Measurements from ENCODE around the gene VAV1. TPM values are rescaled to one million over a fixed set of nuclear protein-coding genes. Genes with fewer than 3 reads are reported as not detected.

Gene VAV1
- total and polyA plus RNA-seq, 4 donors = 0.60 to 13.3 (median 4.1) TPM

DNA sequence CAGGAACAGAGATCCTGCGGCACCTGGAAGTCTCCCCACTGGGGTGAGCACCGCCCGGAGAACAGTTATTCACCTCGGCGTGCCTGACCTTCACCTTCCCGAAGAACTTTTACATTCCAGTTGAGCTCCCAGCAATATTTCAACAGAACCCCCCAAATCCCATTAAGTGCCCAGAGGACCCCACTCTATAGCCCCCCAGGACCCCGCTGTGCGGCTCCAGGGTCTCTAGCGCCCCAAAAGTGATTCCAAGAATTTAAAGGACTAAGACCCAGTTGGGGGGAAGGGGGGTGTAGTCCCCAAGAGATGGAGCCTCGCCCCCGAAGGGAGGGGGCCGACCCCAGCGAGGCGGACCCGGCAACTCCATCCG lies 35.6 kb upstream of the VAV1 start:
- Histone ChIP-seq H3K27ac (ENCODE audit: low read depth in 1 of 2, low read length in 2 of 2) (peak overlapping the region; percentile 94 to 96), H3K36me3 (ENCODE audit: control insufficient read depth in 4 of 4, insufficient read depth in 3 of 4, low read depth in 1 of 4, low read length in 3 of 4) (peaks cover 0 to 7% (median 2%) of the 10 kb centered on the region in 4 donors), H3K4me1 (ENCODE audit: control insufficient read depth in 4 of 4, insufficient read depth in 4 of 4, low read length in 3 of 4) (peaks cover 10 to 48% (median 35%) of the 10 kb centered on the region in 4 donors), H3K9ac (ENCODE audit: low read depth in 1 of 2, low read length in 2 of 2) (peak overlapping the region; percentile 79 to 85), H3K27me3 (ENCODE audit: control insufficient read depth in 4 of 4, insufficient read depth in 4 of 4, low read length in 3 of 4) (no peaks in the 10 kb centered on the region), H3K4me3 (ENCODE audit: low read depth in 1 of 3, low read length in 3 of 3) (peak overlapping the region; percentile 79 to 92 (median 87)), H3K9me3 (ENCODE audit: control insufficient read depth in 4 of 4, low read length in 3 of 4) (no peaks in the 10 kb centered on the region)
- no peak for DNase-seq (ENCODE audit: low spot score)
- under 1% methylated on average over 16 of the region's 16 CpGs for WGBS
- peak; percentile 16 for TF ChIP-seq NR2F2 (IDR thresholded peaks at IDR 0.05)
- TF ChIP-seq RXRA (IDR thresholded peaks at IDR 0.05) = peak in 1 of 2 donors; percentile 1
- TF ChIP-seq SP1 (IDR thresholded peaks at IDR 0.05) = no peak

DNA sequence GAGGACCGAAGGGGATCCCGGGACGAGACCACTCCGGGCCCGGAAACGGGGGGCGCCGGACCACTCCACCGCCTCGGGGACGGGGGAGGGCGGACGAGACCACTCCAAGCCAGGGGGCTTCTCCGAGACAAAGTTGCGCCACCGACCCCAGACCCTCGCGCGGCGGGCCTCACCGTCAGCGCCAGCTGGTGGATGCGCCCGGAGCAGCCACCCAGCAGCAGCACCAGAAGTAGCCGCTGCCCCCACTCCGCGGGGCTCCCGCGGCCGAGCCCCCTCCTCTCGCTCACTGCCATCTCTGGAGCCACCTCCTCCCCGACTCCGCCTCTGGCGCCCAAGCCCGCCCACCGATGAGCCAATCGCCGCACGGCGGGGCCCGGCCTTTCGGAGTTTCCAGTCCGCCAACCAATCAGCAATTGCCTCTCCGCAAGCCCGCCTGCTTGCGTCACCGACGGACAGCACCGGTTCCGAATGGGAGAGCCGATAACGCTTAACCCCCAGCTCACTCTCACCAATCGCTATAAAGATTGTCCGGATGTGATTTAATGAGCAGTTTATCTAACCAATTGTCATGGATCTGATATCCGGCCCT lies 35.1 kb upstream of the VAV1 start, which contains the start of gene GPR108:
Gene GPR108, minus strand, starts transcription at position 297 of the 589 bp plus-strand sequence. Its CDS starts 4 bp downstream, at position 293.
- Histone ChIP-seq H3K27me3 (ENCODE audit: control insufficient read depth in 4 of 4, insufficient read depth in 4 of 4, low read length in 3 of 4) (no peaks in the 10 kb centered on the region), H3K9me3 (ENCODE audit: control insufficient read depth in 4 of 4, low read length in 3 of 4) (no peaks in the 10 kb centered on the region), H3K36me3 (ENCODE audit: control insufficient read depth in 4 of 4, insufficient read depth in 3 of 4, low read depth in 1 of 4, low read length in 3 of 4) (peaks cover 0 to 5% (median 1%) of the 10 kb centered on the region in 4 donors), H3K4me3 (ENCODE audit: low read depth in 1 of 3, low read length in 3 of 3) (peak within 1 kb of the TSS; percentile 79 to 92 (median 87)), H3K27ac (ENCODE audit: low read depth in 1 of 2, low read length in 2 of 2) (peak within 1 kb of the TSS; percentile 94 to 96), H3K4me1 (ENCODE audit: control insufficient read depth in 4 of 4, insufficient read depth in 4 of 4, low read length in 3 of 4) (peaks cover 9 to 48% (median 34%) of the 10 kb centered on the region in 4 donors), H3K9ac (ENCODE audit: low read depth in 1 of 2, low read length in 2 of 2) (peak within 1 kb of the TSS; percentile 79 to 85)
- under 1% methylated on average over 55 of the region's 55 CpGs for WGBS
- no peak for TF ChIP-seq TAF1 (conservative IDR thresholded peaks at IDR 0.05)
- TF ChIP-seq, protein P1, sequence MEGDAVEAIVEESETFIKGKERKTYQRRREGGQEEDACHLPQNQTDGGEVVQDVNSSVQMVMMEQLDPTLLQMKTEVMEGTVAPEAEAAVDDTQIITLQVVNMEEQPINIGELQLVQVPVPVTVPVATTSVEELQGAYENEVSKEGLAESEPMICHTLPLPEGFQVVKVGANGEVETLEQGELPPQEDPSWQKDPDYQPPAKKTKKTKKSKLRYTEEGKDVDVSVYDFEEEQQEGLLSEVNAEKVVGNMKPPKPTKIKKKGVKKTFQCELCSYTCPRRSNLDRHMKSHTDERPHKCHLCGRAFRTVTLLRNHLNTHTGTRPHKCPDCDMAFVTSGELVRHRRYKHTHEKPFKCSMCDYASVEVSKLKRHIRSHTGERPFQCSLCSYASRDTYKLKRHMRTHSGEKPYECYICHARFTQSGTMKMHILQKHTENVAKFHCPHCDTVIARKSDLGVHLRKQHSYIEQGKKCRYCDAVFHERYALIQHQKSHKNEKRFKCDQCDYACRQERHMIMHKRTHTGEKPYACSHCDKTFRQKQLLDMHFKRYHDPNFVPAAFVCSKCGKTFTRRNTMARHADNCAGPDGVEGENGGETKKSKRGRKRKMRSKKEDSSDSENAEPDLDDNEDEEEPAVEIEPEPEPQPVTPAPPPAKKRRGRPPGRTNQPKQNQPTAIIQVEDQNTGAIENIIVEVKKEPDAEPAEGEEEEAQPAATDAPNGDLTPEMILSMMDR (IDR thresholded peaks at IDR 0.05; ENCODE audit: low read depth, low read length, missing input control) = peak; percentile 15
- TF ChIP-seq, protein P2, sequence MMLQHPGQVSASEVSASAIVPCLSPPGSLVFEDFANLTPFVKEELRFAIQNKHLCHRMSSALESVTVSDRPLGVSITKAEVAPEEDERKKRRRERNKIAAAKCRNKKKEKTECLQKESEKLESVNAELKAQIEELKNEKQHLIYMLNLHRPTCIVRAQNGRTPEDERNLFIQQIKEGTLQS (IDR thresholded peaks at IDR 0.05) = peak; percentile 86
- no peak for TF ChIP-seq YY1 (IDR thresholded peaks at IDR 0.05)
- peak in 1 of 2 donors; percentile 88 for TF ChIP-seq GABPA (IDR thresholded peaks at IDR 0.05 in 1 of 2, conservative IDR thresholded peaks at IDR 0.05 in 1 of 2)
- peak; percentile 95 for TF ChIP-seq SP1 (IDR thresholded peaks at IDR 0.05)
- DNase-seq (ENCODE audit: low spot score) = peak; percentile 97

DNA sequence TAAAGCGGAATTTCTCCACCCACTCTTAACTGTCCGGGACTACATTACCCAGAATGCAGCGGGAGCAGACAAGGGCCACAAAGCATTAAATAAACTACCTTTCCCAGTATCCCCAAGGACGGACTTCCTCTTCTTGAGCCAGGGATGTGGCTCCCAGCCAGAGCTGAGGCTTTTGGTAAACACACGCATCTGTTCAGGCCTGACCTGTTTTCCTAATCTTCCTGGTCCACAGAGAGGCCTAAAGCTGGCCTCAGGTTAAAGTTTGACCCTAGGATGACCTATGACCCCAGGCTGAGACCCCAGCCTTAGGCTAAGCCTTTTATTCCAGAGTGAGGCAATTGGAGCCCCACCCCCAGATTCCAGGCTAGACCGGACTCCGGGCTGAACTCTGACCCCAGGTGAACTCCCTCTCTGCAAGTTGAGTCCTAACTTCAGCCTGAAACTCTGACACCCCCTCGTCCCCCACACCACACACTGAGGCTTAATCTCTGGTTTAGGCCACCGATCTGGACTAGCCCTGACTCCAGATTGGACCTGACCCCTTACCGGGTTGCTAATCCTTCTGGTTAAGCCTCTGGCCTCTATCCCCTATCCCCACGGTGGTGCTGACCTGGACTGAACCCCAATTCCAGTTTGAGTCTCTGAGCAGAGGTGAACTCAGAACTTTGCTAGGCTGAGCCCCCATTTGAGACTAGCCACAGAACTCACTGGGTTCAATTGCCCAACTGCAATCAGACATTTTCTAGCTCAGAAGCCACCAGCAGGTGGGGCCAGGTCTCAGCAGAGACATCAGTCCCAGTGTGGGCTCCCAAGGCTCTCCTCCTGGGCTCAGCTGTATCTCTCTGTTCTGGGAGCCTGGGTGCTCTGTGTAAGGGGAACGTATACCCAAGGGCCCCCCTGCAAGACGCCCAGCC lies 34.4 kb upstream of the VAV1 start:
- H3K4me3 ChIP-seq (ENCODE audit: low read depth in 1 of 3, low read length in 3 of 3) = peak overlapping the region in 1 of 3 donors; percentile 36
- DNase-seq (ENCODE audit: low spot score) = peak; percentile 63
- H3K27ac ChIP-seq (ENCODE audit: low read depth in 1 of 2, low read length in 2 of 2) = peak overlapping the region; percentile 71 to 87
- peaks cover 9 to 48% (median 34%) of the 10 kb centered on the region in 4 donors for H3K4me1 ChIP-seq (ENCODE audit: control insufficient read depth in 4 of 4, insufficient read depth in 4 of 4, low read length in 3 of 4)
- H3K9me3 ChIP-seq (ENCODE audit: control insufficient read depth in 4 of 4, low read length in 3 of 4) = no peaks in the 10 kb centered on the region
- H3K36me3 ChIP-seq (ENCODE audit: control insufficient read depth in 4 of 4, insufficient read depth in 3 of 4, low read depth in 1 of 4, low read length in 3 of 4) = peaks cover 0 to 3% (median 0%) of the 10 kb centered on the region in 4 donors
- 5% methylated on average over 13 of the region's 13 CpGs for WGBS
- H3K9ac ChIP-seq (ENCODE audit: low read depth in 1 of 2, low read length in 2 of 2) = peak overlapping the region; percentile 17 to 62
- H3K27me3 ChIP-seq (ENCODE audit: control insufficient read depth in 4 of 4, insufficient read depth in 4 of 4, low read length in 3 of 4) = no peaks in the 10 kb centered on the region
- TF ChIP-seq TAF1 (conservative IDR thresholded peaks at IDR 0.05) = no peak
- TF ChIP-seq EGR1 (IDR thresholded peaks at IDR 0.05; ENCODE audit: low read depth in 2 of 2) = peak; percentile 88 to 96
- TF ChIP-seq JUND (IDR thresholded peaks at IDR 0.05) = peak in 1 of 2 donors; percentile 82
- peak; percentile 82 to 90 for TF ChIP-seq HNF4A (conservative IDR thresholded peaks at IDR 0.05)
- peak; percentile 27 to 95 for TF ChIP-seq GABPA (IDR thresholded peaks at IDR 0.05 in 1 of 2, conservative IDR thresholded peaks at IDR 0.05 in 1 of 2)
- TF ChIP-seq, protein P1 (IDR thresholded peaks at IDR 0.05; ENCODE audit: low read depth, low read length, missing input control) = peak; percentile 63
- peak; percentile 89 for TF ChIP-seq FOXA2 (IDR thresholded peaks at IDR 0.05)
- TF ChIP-seq RXRA (IDR thresholded peaks at IDR 0.05) = peak; percentile 98 to 99
- TF ChIP-seq RAD21 (IDR thresholded peaks at IDR 0.05) = peak; percentile 81 to 86
- TF ChIP-seq, protein P2 (IDR thresholded peaks at IDR 0.05) = peak; percentile 10
- TF ChIP-seq HNF4G (IDR thresholded peaks at IDR 0.05) = peak; percentile 53
- TF ChIP-seq, protein P3, sequence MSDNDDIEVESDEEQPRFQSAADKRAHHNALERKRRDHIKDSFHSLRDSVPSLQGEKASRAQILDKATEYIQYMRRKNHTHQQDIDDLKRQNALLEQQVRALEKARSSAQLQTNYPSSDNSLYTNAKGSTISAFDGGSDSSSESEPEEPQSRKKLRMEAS (IDR thresholded peaks at IDR 0.05) = peak; percentile 75
- TF ChIP-seq, protein P4, sequence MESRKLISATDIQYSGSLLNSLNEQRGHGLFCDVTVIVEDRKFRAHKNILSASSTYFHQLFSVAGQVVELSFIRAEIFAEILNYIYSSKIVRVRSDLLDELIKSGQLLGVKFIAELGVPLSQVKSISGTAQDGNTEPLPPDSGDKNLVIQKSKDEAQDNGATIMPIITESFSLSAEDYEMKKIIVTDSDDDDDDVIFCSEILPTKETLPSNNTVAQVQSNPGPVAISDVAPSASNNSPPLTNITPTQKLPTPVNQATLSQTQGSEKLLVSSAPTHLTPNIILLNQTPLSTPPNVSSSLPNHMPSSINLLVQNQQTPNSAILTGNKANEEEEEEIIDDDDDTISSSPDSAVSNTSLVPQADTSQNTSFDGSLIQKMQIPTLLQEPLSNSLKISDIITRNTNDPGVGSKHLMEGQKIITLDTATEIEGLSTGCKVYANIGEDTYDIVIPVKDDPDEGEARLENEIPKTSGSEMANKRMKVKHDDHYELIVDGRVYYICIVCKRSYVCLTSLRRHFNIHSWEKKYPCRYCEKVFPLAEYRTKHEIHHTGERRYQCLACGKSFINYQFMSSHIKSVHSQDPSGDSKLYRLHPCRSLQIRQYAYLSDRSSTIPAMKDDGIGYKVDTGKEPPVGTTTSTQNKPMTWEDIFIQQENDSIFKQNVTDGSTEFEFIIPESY (IDR thresholded peaks at IDR 0.05) = peak; percentile 71
- TF ChIP-seq FOXA1 (IDR thresholded peaks at IDR 0.05) = peak; percentile 76
